Activated naive CD4-positive, alpha-beta T cell treated with anti-CD3 and anti-CD28 coated beads for 36 hours (primary cell): Measurements from ENCODE around the gene TMEM131. TPM values are rescaled to one million over a fixed set of nuclear protein-coding genes. Genes with fewer than 3 reads are reported as not detected.

ENCODE experiments used
- CTCF ChIA-PET: fragments of 350-600 bp; sonication (Branson Sonifier 250); formaldehyde crosslinking; loops from one replicate; lab custom pipeline; 2021; ENCODE audit warnings: antibody characterized with exemption; lab: Charles Lee
- DNase-seq: peaks from one replicate; pipeline ENCODE4 v3.0.0-alpha.2; 2020
- H3K27ac Mint-ChIP-seq: one replicate; pipeline ENCODE4 v1.8.0; 2021; ENCODE audit warnings: mild to moderate bottlenecking, mixed read lengths
- H3K27me3 Mint-ChIP-seq: one replicate; pipeline ENCODE4 v1.8.0; 2021; ENCODE audit warnings: low read depth, mixed read lengths
- H3K36me3 Mint-ChIP-seq: one replicate; pipeline ENCODE4 v1.8.0; 2021; ENCODE audit warnings: low read depth, mixed read lengths
- H3K4me1 Mint-ChIP-seq: one replicate; pipeline ENCODE4 v1.8.0; 2021; ENCODE audit warnings: low read depth, mixed read lengths
- H3K4me3 Mint-ChIP-seq: one replicate; pipeline ENCODE4 v1.8.0; 2021; ENCODE audit warnings: mild to moderate bottlenecking, moderate library complexity, mixed read lengths
- H3K9me3 Mint-ChIP-seq: one replicate; pipeline ENCODE4 v1.8.0; 2021; ENCODE audit warnings: mixed read lengths
- intact Hi-C: fragments of 100-400 bp; cut with micrococcal nuclease; formaldehyde crosslinking; loops from one replicate; pipeline ENCODE4 v1.15.1; 2023
- total RNA-seq, 2 experiments: library from RNA; stranded (reverse); gene quantifications; one replicate each; pipeline ENCODE4 v1.2.3, GENCODE V29; 2021

TMEM131 gene
- total RNA-seq, 2 experiments from 2014 or later, result 18.5 to 19.2 TPM

- no peak overlapping the region for H3K27ac Mint-ChIP-seq
- H3K4me3 Mint-ChIP-seq, result no peak overlapping the region
- intact Hi-C loops, result no loop called here
- no peak for DNase-seq
- H3K36me3 Mint-ChIP-seq, result peaks cover 27% of the 10 kb centered on the region
- H3K9me3 Mint-ChIP-seq, result peaks cover 14% of the 10 kb centered on the region
- CTCF ChIA-PET, result no interaction called here
- peaks cover 9% of the 10 kb centered on the region for H3K4me1 Mint-ChIP-seq
- no peaks in the 10 kb centered on the region for H3K27me3 Mint-ChIP-seq
Measured at GRCh38 chr2:97979904-97980303, 15.8 kb downstream of the TMEM131 start.

GRCh38 chr2:97974471-97974870, 21.3 kb downstream of the TMEM131 start:
- intact Hi-C loops, result no loop called here
- no peak for DNase-seq
- CTCF ChIA-PET, result no interaction called here
- Mint-ChIP-seq H3K36me3 (peaks cover 33% of the 10 kb centered on the region), H3K4me3 (no peak overlapping the region), H3K27me3 (no peaks in the 10 kb centered on the region), H3K9me3 (peaks cover 25% of the 10 kb centered on the region), H3K27ac (no peak overlapping the region), H3K4me1 (peaks cover 33% of the 10 kb centered on the region)

GRCh38 chr2:97970293-97971060, 25.3 kb downstream of the TMEM131 start:
- peaks cover 58% of the 10 kb centered on the region for H3K4me1 Mint-ChIP-seq
- H3K27ac Mint-ChIP-seq, result no peak overlapping the region
- CTCF ChIA-PET, result no interaction called here

GRCh38 chr2:97969081-97970067, 26.4 kb downstream of the TMEM131 start:
- Mint-ChIP-seq H3K27me3 (no peaks in the 10 kb centered on the region), H3K4me3 (no peak overlapping the region), H3K36me3 (peaks cover 16% of the 10 kb centered on the region), H3K9me3 (peaks cover 10% of the 10 kb centered on the region), H3K27ac (no peak overlapping the region), H3K4me1 (peaks cover 60% of the 10 kb centered on the region)
- CTCF ChIA-PET, result interaction anchor here (0.7 kb wide), 2 partner anchors 159 to 163 kb away, joined by 3 to 5 read pairs; no protein-coding TSS in a partner anchor
- DNase-seq, result no peak
- intact Hi-C loops, result no loop called here

More at GRCh38 chr2:97970293-97971060, 25.3 kb downstream of the TMEM131 start:
- H3K27me3 Mint-ChIP-seq, result no peaks in the 10 kb centered on the region
- no peak overlapping the region for H3K4me3 Mint-ChIP-seq
- H3K9me3 Mint-ChIP-seq, result peaks cover 18% of the 10 kb centered on the region
- no peak for DNase-seq
- intact Hi-C loops, result no loop called here
- H3K36me3 Mint-ChIP-seq, result peaks cover 24% of the 10 kb centered on the region

- Mint-ChIP-seq H3K27me3 (no peaks in the 10 kb centered on the region), H3K36me3 (peaks cover 5% of the 10 kb centered on the region), H3K27ac (no peak overlapping the region), H3K4me3 (no peak overlapping the region), H3K9me3 (no peaks in the 10 kb centered on the region), H3K4me1 (peaks cover 61% of the 10 kb centered on the region)
- intact Hi-C loops, result no loop called here
- no peak for DNase-seq
- CTCF ChIA-PET, result no interaction called here
Measured at GRCh38 chr2:97967931-97968627, 27.7 kb downstream of the TMEM131 start.

- Mint-ChIP-seq H3K27ac (no peak overlapping the region), H3K36me3 (peaks cover 3% of the 10 kb centered on the region)
- intact Hi-C loops, result no loop called here
Measured at GRCh38 chr2:97967216-97967592, 28.5 kb downstream of the TMEM131 start.

GRCh38 chr2:97966545-97967215, 29.1 kb downstream of the TMEM131 start:
- Mint-ChIP-seq H3K27ac (no peak overlapping the region), H3K27me3 (no peaks in the 10 kb centered on the region), H3K9me3 (no peaks in the 10 kb centered on the region), H3K4me3 (no peak overlapping the region), H3K36me3 (peaks cover 3% of the 10 kb centered on the region), H3K4me1 (peaks cover 64% of the 10 kb centered on the region)
- DNase-seq, result no peak
- CTCF ChIA-PET, result interaction anchor here (1.1 kb wide), 1 partner anchor 160 kb away, joined by 3 read pairs; no protein-coding TSS in a partner anchor
- intact Hi-C loops, result no loop called here

More at GRCh38 chr2:97967216-97967592, 28.5 kb downstream of the TMEM131 start:
- CTCF ChIA-PET, result interaction anchor here (1.1 kb wide), 1 partner anchor 160 kb away, joined by 3 read pairs; no protein-coding TSS in a partner anchor
- Mint-ChIP-seq H3K4me3 (no peak overlapping the region), H3K4me1 (peaks cover 66% of the 10 kb centered on the region), H3K27me3 (no peaks in the 10 kb centered on the region), H3K9me3 (no peaks in the 10 kb centered on the region)
- DNase-seq, result no peak

GRCh38 chr2:97965116-97965515, 30.6 kb downstream of the TMEM131 start:
- intact Hi-C loops, result no loop called here
- CTCF ChIA-PET, result no interaction called here
- Mint-ChIP-seq H3K27ac (no peak overlapping the region), H3K9me3 (no peaks in the 10 kb centered on the region), H3K4me3 (no peak overlapping the region), H3K36me3 (peaks cover under 1% of the 10 kb centered on the region), H3K27me3 (no peaks in the 10 kb centered on the region), H3K4me1 (peaks cover 64% of the 10 kb centered on the region)
- no peak for DNase-seq

- Mint-ChIP-seq H3K27me3 (no peaks in the 10 kb centered on the region), H3K36me3 (no peaks in the 10 kb centered on the region), H3K27ac (no peak overlapping the region), H3K9me3 (no peaks in the 10 kb centered on the region), H3K4me3 (no peak overlapping the region), H3K4me1 (peaks cover 61% of the 10 kb centered on the region)
- CTCF ChIA-PET, result no interaction called here
- no peak for DNase-seq
- intact Hi-C loops, result no loop called here
Measured at GRCh38 chr2:97963880-97964279, 31.9 kb downstream of the TMEM131 start.

GRCh38 chr2:97963079-97963406, 32.7 kb downstream of the TMEM131 start:
- CTCF ChIA-PET, result no interaction called here
- H3K4me1 Mint-ChIP-seq, result peaks cover 64% of the 10 kb centered on the region
- H3K27me3 Mint-ChIP-seq, result no peaks in the 10 kb centered on the region
- no peak overlapping the region for H3K27ac Mint-ChIP-seq
- DNase-seq, result no peak
- no peaks in the 10 kb centered on the region for H3K9me3 Mint-ChIP-seq
- intact Hi-C loops, result no loop called here
- H3K36me3 Mint-ChIP-seq, result no peaks in the 10 kb centered on the region
- H3K4me3 Mint-ChIP-seq, result no peak overlapping the region

- Mint-ChIP-seq H3K36me3 (no peaks in the 10 kb centered on the region), H3K27ac (no peak overlapping the region), H3K4me1 (peaks cover 59% of the 10 kb centered on the region), H3K4me3 (no peak overlapping the region), H3K9me3 (no peaks in the 10 kb centered on the region), H3K27me3 (no peaks in the 10 kb centered on the region)
- intact Hi-C loops, result no loop called here
- CTCF ChIA-PET, result interaction anchor here (0.6 kb wide), 1 partner anchor 455 kb away, joined by 3 read pairs; no protein-coding TSS in a partner anchor
- no peak for DNase-seq
Measured at GRCh38 chr2:97961534-97961933, 34.2 kb downstream of the TMEM131 start.
